ENCODE measurements around the gene POLR2M.

DNA sequence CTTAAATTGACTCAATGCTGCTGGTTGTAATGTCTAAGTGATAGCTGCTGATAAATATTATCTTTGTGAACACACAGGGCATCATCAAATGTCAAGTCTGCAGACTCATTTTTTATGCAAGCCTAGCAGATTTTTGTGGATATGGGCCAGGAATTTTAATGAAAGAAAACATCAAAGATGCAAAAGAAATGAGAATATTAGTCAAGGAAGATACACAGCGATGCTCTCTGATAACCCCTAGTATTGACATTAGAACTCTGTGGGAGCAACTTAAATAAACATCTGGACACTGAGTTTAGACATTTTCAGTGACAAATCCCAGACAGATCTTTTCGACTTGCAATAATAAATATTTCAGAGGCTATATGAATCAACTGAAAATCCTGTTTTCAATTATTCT is 28.3 kb downstream of the POLR2M start:
- TF ChIP-seq, protein P1, sequence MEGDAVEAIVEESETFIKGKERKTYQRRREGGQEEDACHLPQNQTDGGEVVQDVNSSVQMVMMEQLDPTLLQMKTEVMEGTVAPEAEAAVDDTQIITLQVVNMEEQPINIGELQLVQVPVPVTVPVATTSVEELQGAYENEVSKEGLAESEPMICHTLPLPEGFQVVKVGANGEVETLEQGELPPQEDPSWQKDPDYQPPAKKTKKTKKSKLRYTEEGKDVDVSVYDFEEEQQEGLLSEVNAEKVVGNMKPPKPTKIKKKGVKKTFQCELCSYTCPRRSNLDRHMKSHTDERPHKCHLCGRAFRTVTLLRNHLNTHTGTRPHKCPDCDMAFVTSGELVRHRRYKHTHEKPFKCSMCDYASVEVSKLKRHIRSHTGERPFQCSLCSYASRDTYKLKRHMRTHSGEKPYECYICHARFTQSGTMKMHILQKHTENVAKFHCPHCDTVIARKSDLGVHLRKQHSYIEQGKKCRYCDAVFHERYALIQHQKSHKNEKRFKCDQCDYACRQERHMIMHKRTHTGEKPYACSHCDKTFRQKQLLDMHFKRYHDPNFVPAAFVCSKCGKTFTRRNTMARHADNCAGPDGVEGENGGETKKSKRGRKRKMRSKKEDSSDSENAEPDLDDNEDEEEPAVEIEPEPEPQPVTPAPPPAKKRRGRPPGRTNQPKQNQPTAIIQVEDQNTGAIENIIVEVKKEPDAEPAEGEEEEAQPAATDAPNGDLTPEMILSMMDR (IDR thresholded peaks at IDR 0.05) = no peak
- TF ChIP-seq POLR2A (IDR thresholded peaks at IDR 0.05) = no peak

All from uterus (tissue), 2 donors.